CD14-positive monocyte (primary cell): ENCODE data around the gene RRP12. TPM values are rescaled to one million over a fixed set of nuclear protein-coding genes. Genes with fewer than 3 reads are reported as not detected.

Experiments
- DNase-seq, 3 donors: peaks; one replicate each; pipeline ENCODE4 v3.0.0-alpha.2; 2011 to 2022
- H2AFZ ChIP-seq: 2 replicates; pipeline ENCODE4 v1.6.0; 2012; ENCODE audit warnings: mild to moderate bottlenecking, low read depth, low read length, inconsistent platforms; ENCODE audit not compliant: insufficient read depth, poor library complexity, severe bottlenecking
- H3K27ac ChIP-seq, 2 donors: 1 replicate in 1 of 2; 2 replicates in 1 of 2; pipeline ENCODE4 v1.5.1; 2012 to 2013; ENCODE audit warnings: low read length in 2 of 2, control low read depth in 1 of 2, inconsistent platforms in 1 of 2, low read depth in 1 of 2, mild to moderate bottlenecking in 1 of 2
- H3K27me3 ChIP-seq, 2 donors: one replicate each; pipeline versions ENCODE4 v1.6.0 to v1.6.1; 2011 to 2013; ENCODE audit warnings: low read length in 2 of 2; ENCODE audit not compliant: control insufficient read depth in 2 of 2, insufficient read depth in 2 of 2
- H3K36me3 ChIP-seq, 2 donors: replicated peaks in 1 of 2; 1 replicate in 1 of 2; 2 replicates in 1 of 2; pipeline versions ENCODE4 v1.5.1 to v1.6.1; 2012 to 2013; ENCODE audit warnings: low read length in 2 of 2, control low read depth in 1 of 2, inconsistent platforms in 1 of 2, mild to moderate bottlenecking in 1 of 2; ENCODE audit not compliant: insufficient read depth in 2 of 2, control insufficient read depth in 1 of 2
- H3K4me1 ChIP-seq, 2 donors: 1 replicate in 1 of 2; 2 replicates in 1 of 2; pipeline versions ENCODE4 v1.5.1 to v1.6.1; 2012 to 2013; ENCODE audit warnings: low read length in 2 of 2, control low read depth in 1 of 2, inconsistent platforms in 1 of 2, mild to moderate bottlenecking in 1 of 2, moderate library complexity in 1 of 2; ENCODE audit not compliant: insufficient read depth in 2 of 2, control insufficient read depth in 1 of 2
- H3K4me2 ChIP-seq: replicated peaks from 2 replicates; pipeline ENCODE3; 2012; ENCODE audit warnings: low read length, moderate library complexity, mild to moderate bottlenecking; ENCODE audit not compliant: poor library complexity, severe bottlenecking; ENCODE audit errors: extremely low read depth
- H3K4me3 ChIP-seq, 3 experiments: fragments of 200-600 bp in 1 of 3; sonication (generic) in 1 of 3; replicated peaks in 1 of 3; 1 replicate in 2 of 3; 2 replicates in 1 of 3; pipeline ENCODE4 v1.5.1; 2011 to 2013; ENCODE audit warnings: low read length in 3 of 3, mild to moderate bottlenecking in 3 of 3, control low read depth in 2 of 3, low read depth in 2 of 3, inconsistent platforms in 1 of 3, moderate library complexity in 1 of 3
- H3K79me2 ChIP-seq: 2 replicates; pipeline ENCODE4 v1.6.0; 2012; ENCODE audit warnings: mild to moderate bottlenecking, control low read depth, inconsistent platforms, low read length, moderate library complexity; ENCODE audit not compliant: insufficient read depth
- H3K9ac ChIP-seq: 2 replicates; pipeline ENCODE4 v1.6.0; 2017; ENCODE audit warnings: low read length, mild to moderate bottlenecking; ENCODE audit not compliant: insufficient read depth, poor library complexity, severe bottlenecking
- H3K9me3 ChIP-seq, 2 donors: replicated peaks in 1 of 2; 1 replicate in 1 of 2; 2 replicates in 1 of 2; pipeline versions ENCODE4 v1.5.1 to v1.6.1; 2012 to 2013; ENCODE audit warnings: low read length in 2 of 2, control low read depth in 1 of 2; ENCODE audit not compliant: control insufficient read depth in 1 of 2, insufficient read depth in 1 of 2
- H4K20me1 ChIP-seq: 2 replicates; pipeline ENCODE4 v1.6.0; 2012; ENCODE audit warnings: mild to moderate bottlenecking, low read length, control low read depth, moderate library complexity; ENCODE audit not compliant: insufficient read depth
- H3K27ac Mint-ChIP-seq, 7 donors: one replicate each; pipeline ENCODE4 v1.8.0; 2020; ENCODE audit warnings: mild to moderate bottlenecking in 7 of 7, mixed read lengths in 7 of 7, moderate library complexity in 6 of 7, inconsistent platforms in 2 of 7
- H3K27me3 Mint-ChIP-seq, 3 donors: one replicate each; pipeline ENCODE4 v1.8.0; 2021 to 2022; ENCODE audit warnings: low read depth in 3 of 3, mild to moderate bottlenecking in 3 of 3, mixed read lengths in 3 of 3, moderate library complexity in 3 of 3, inconsistent platforms in 1 of 3
- H3K36me3 Mint-ChIP-seq, 2 donors: one replicate each; pipeline ENCODE4 v1.8.0; 2020; ENCODE audit warnings: mixed read lengths in 2 of 2, inconsistent platforms in 1 of 2, mild to moderate bottlenecking in 1 of 2
- H3K4me1 Mint-ChIP-seq: one replicate; pipeline ENCODE4 v1.8.0; 2020; ENCODE audit warnings: mild to moderate bottlenecking, mixed read lengths
- H3K4me3 Mint-ChIP-seq, 2 donors: one replicate each; pipeline ENCODE4 v1.8.0; 2020; ENCODE audit warnings: mild to moderate bottlenecking in 2 of 2, mixed read lengths in 2 of 2, moderate library complexity in 1 of 2
- H3K9me3 Mint-ChIP-seq, 7 donors: one replicate each; pipeline ENCODE4 v1.8.0; 2020 to 2022; ENCODE audit warnings: mixed read lengths in 7 of 7, mild to moderate bottlenecking in 6 of 7, moderate library complexity in 6 of 7, inconsistent platforms in 2 of 7
- WGBS: methylation state at CpG from one replicate; pipeline ENCODE4 v1.1.5; 2013; ENCODE audit warnings: missing lambda C conversion rate; ENCODE audit not compliant: insufficient coverage; 5-methylcytosine and 5-hydroxymethylcytosine counted together
- intact Hi-C, 2 donors: fragments of 100-400 bp; cut with micrococcal nuclease; formaldehyde crosslinking; loops; one replicate each; pipeline versions ENCODE4 v1.15.0 to v1.15.1; 2023
- polyA plus RNA-seq, 3 donors: library from polyadenylated mRNA; depleted of rRNA in 1 of 3; unstranded in 2 of 3; stranded (reverse) in 1 of 3; fragments of 300-500 nt in 2 of 3; fragments of >200 nt in 1 of 3; fragmentation: Illumina TruSeq in 2 of 3; gene quantifications; 1 replicate in 2 of 3; 2 replicates in 1 of 3; pipeline ENCODE4 v1.2.3, GENCODE V29; 2012 to 2021
- TF ChIP-seq, protein P1 (sequence below): fragments of 200-600 bp; IDR thresholded peaks from one replicate; pipeline ENCODE4 v1.8.0; 2022; ENCODE audit warnings: antibody characterized with exemption, mild to moderate bottlenecking

The RRP12 gene
- polyA plus RNA-seq, 3 donors = 31.0 to 98.7 (median 44.3) TPM

DNA sequence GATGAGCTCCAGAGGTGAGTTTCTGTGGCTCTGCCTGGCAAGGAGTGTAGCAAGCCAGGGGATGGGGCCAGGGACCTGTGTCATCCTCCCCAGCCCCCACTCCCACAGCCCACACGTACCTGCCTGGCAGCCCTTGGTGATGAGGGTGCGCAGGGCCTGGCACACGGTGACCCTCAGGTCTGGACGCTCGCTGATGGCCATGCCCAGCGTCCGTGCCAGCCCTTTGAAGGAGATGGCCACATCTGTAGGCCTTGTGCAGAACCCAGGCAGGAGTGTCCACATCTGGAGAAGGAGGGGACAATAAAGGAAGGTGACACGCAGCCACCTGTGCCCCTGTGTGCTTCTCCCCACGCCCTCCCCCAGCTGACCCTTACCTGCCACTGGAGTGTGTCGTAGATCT is 27.7 kb downstream of the RRP12 start:
- peaks cover 71% of the 10 kb centered on the region for H3K4me1 Mint-ChIP-seq
- no peak for DNase-seq
- H3K4me3 ChIP-seq = no peak overlapping the region
- H3K27ac ChIP-seq = peak overlapping the region; percentile 37 to 75
- H2AFZ ChIP-seq = no peak overlapping the region
- peaks cover 28% of the 10 kb centered on the region for H3K79me2 ChIP-seq
- peak overlapping the region in 6 of 7 donors; percentile 88 to 93 (median 88) for H3K27ac Mint-ChIP-seq
- H3K4me3 Mint-ChIP-seq = no peak overlapping the region
- H3K4me1 ChIP-seq = peaks cover 81 to 90% of the 10 kb centered on the region in 2 donors
- H3K9me3 Mint-ChIP-seq = peaks cover 4 to 14% (median 9%) of the 10 kb centered on the region in 7 donors
- intact Hi-C loops = no loop called here
- H3K27me3 Mint-ChIP-seq = peaks cover 0 to 3% (median 0%) of the 10 kb centered on the region in 3 donors
- H3K9ac ChIP-seq = no peak overlapping the region
- 100% methylated on average over 5 of the region's 10 CpGs for WGBS
- peaks cover 54 to 76% of the 10 kb centered on the region in 2 donors for H3K36me3 ChIP-seq
- TF ChIP-seq, protein P1, sequence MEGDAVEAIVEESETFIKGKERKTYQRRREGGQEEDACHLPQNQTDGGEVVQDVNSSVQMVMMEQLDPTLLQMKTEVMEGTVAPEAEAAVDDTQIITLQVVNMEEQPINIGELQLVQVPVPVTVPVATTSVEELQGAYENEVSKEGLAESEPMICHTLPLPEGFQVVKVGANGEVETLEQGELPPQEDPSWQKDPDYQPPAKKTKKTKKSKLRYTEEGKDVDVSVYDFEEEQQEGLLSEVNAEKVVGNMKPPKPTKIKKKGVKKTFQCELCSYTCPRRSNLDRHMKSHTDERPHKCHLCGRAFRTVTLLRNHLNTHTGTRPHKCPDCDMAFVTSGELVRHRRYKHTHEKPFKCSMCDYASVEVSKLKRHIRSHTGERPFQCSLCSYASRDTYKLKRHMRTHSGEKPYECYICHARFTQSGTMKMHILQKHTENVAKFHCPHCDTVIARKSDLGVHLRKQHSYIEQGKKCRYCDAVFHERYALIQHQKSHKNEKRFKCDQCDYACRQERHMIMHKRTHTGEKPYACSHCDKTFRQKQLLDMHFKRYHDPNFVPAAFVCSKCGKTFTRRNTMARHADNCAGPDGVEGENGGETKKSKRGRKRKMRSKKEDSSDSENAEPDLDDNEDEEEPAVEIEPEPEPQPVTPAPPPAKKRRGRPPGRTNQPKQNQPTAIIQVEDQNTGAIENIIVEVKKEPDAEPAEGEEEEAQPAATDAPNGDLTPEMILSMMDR = no peak
- H3K9me3 ChIP-seq = peaks cover 0 to 9% of the 10 kb centered on the region in 2 donors
- no peaks in the 10 kb centered on the region for H4K20me1 ChIP-seq
- no peaks in the 10 kb centered on the region for H3K27me3 ChIP-seq
- no peak overlapping the region for H3K4me2 ChIP-seq
- H3K36me3 Mint-ChIP-seq = peaks cover 67 to 88% of the 10 kb centered on the region in 2 donors

DNA sequence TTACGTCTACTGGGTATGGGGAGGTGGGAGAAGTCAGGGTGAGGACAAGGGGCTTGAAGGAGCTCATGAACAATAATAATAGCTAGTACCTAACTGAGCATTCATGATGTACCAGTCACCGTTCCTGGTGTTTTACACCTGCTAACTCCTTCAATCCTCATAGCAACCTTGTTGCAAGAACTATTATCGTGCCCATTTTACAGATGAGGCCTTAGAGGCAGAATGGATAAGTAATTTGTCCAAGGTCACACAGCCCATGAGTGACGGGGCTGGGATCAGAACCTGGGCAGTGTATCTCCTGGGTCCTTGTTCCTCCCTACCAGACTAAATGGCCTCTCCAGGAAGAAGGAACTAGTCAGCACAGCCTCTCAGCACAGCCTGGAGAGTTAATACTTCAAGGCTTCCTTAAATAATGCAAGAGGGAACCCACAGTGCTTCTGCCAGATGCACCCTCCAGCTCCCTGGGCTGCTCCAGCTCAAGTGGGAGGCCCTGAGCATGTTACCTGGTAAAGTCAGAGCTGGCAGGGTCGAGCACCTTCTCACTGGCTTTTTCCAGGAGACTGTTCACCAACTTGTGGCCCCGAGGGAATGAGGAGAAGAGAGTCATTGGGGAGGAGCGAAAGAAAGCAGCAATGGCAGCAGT is 28.8 kb downstream of the RRP12 start:
- Histone ChIP-seq H3K27me3 (no peaks in the 10 kb centered on the region), H3K4me1 (peaks cover 92 to 100% of the 10 kb centered on the region in 2 donors), H3K36me3 (peaks cover 49 to 75% of the 10 kb centered on the region in 2 donors), H3K9ac (peak overlapping the region; percentile 15), H3K27ac (peak overlapping the region; percentile 37 to 75), H3K79me2 (peaks cover 30% of the 10 kb centered on the region), H3K4me3 (peak overlapping the region in 1 of 3 experiments; percentile 33), H2AFZ (no peak overlapping the region), H3K4me2 (peak overlapping the region; percentile 41), H4K20me1 (no peaks in the 10 kb centered on the region), H3K9me3 (peaks cover 0 to 9% of the 10 kb centered on the region in 2 donors)
- peaks cover 62 to 88% of the 10 kb centered on the region in 2 donors for H3K36me3 Mint-ChIP-seq
- DNase-seq = peak; percentile 36 to 54 (median 36)
- peaks cover 82% of the 10 kb centered on the region for H3K4me1 Mint-ChIP-seq
- peak overlapping the region; percentile 70 to 94 (median 89) for H3K27ac Mint-ChIP-seq
- H3K4me3 Mint-ChIP-seq = no peak overlapping the region
- intact Hi-C loops = no loop called here
- H3K27me3 Mint-ChIP-seq = peaks cover 0 to 3% (median 0%) of the 10 kb centered on the region in 3 donors
- TF ChIP-seq, protein P1 = no peak
- peaks cover 4 to 14% (median 9%) of the 10 kb centered on the region in 7 donors for H3K9me3 Mint-ChIP-seq
- 50% methylated on average over 1 of the region's 7 CpGs for WGBS
